Prostate gland (tissue), 2 donors: ENCODE results near the gene MOB3C.

Experiments
- CTCF ChIP-seq, 4 experiments: fragments of 200-600 bp in 2 of 4; fragments of 450-650 bp in 2 of 4; sonication (generic) in 2 of 4; IDR thresholded peaks; 1 replicate in 3 of 4; 2 replicates in 1 of 4; pipeline ENCODE4 v1.5.1; 2016 to 2019; ENCODE audit warnings: antibody characterized with exemption in 4 of 4, mild to moderate bottlenecking in 2 of 4, moderate library complexity in 2 of 4
- POLR2AphosphoS5 ChIP-seq: sonication (generic); formaldehyde crosslinking; IDR thresholded peaks from one replicate; pipeline ENCODE4 v1.6.1; 2017; ENCODE audit warnings: antibody characterized with exemption

DNA sequence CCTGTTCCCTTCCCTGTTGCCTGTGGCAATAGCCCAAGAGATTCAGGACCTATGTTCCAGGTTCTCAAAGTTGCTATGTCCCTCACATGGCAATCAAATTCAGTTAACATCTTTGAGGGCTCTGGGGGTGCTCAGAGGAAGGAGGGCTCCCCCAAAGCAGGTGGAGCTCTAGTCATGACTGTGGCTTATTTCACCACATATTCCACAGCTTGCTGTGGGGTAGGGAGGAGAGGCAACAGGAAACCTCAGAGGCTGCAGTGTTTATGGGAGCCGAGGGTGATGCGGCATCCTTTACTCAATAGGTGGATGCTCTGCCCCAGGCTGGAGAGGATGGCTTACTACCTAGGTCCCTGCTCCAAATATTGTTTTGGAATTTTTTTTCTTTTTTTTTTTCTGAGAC lies 11.4 kb downstream of the MOB3C start:
- no peak for TF ChIP-seq CTCF (IDR thresholded peaks at IDR 0.05)
- no peak for TF ChIP-seq POLR2AphosphoS5
